Right lobe of liver (tissue), 4 donors: ENCODE measurements around the gene NRIP3.

ENCODE experiments used
- POLR2A ChIP-seq: fragments of 450-650 bp; IDR thresholded peaks from one replicate; pipeline ENCODE4 v1.6.1; 2017; ENCODE audit warnings: antibody characterized with exemption, mild to moderate bottlenecking
- TF ChIP-seq, protein P1 (sequence below), 4 donors: fragments of 200-600 bp in 3 of 4; fragments of 450-650 bp in 1 of 4; IDR thresholded peaks; one replicate each; pipeline versions ENCODE4 v1.5.1 to v1.8.0; 2016 to 2022; ENCODE audit warnings: antibody characterized with exemption in 4 of 4, mild to moderate bottlenecking in 2 of 4
- donor health status: DM: no; HTN: no; CAD: no.
- donor health status: DM: no; HTN: no; CAD: no.
- donor health status: DM: no; HTN: yes; CAD: no.

DNA sequence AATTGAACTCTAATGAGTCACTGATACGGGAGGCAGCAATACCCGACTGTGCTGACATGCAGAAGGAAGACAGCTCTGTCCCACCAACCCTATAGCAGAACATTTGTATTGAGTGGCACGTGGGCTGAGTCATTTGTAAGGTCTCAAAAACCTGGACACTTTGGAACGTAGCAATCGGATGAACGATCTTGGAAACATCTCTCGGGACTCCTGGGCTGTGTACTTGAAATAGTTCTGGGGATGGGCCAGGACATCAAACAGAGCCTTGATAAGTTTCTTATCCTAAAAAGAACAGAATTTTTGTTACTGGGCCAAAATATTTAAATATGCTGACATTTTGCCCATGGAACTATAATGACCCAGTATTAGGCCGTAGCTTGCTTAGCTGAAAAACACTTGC, 17.1 kb upstream of the NRIP3 start:
- TF ChIP-seq, protein P1, sequence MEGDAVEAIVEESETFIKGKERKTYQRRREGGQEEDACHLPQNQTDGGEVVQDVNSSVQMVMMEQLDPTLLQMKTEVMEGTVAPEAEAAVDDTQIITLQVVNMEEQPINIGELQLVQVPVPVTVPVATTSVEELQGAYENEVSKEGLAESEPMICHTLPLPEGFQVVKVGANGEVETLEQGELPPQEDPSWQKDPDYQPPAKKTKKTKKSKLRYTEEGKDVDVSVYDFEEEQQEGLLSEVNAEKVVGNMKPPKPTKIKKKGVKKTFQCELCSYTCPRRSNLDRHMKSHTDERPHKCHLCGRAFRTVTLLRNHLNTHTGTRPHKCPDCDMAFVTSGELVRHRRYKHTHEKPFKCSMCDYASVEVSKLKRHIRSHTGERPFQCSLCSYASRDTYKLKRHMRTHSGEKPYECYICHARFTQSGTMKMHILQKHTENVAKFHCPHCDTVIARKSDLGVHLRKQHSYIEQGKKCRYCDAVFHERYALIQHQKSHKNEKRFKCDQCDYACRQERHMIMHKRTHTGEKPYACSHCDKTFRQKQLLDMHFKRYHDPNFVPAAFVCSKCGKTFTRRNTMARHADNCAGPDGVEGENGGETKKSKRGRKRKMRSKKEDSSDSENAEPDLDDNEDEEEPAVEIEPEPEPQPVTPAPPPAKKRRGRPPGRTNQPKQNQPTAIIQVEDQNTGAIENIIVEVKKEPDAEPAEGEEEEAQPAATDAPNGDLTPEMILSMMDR (IDR thresholded peaks at IDR 0.05): no peak
- no peak for TF ChIP-seq POLR2A
